Activated CD8-positive, alpha-beta memory T cell treated with anti-CD3 and anti-CD28 coated beads for 4 hours (primary cell): ENCODE results near the gene SNX12.
A peak's percentile ranks its signal among the peaks of the same experiment; 100 is the strongest.

Experiments
- DNase-seq, 2 donors: peaks; one replicate each; pipeline ENCODE4 v3.0.0-alpha.2; 2020; ENCODE audit warnings: low read depth in 2 of 2

The SNX12 gene

DNA sequence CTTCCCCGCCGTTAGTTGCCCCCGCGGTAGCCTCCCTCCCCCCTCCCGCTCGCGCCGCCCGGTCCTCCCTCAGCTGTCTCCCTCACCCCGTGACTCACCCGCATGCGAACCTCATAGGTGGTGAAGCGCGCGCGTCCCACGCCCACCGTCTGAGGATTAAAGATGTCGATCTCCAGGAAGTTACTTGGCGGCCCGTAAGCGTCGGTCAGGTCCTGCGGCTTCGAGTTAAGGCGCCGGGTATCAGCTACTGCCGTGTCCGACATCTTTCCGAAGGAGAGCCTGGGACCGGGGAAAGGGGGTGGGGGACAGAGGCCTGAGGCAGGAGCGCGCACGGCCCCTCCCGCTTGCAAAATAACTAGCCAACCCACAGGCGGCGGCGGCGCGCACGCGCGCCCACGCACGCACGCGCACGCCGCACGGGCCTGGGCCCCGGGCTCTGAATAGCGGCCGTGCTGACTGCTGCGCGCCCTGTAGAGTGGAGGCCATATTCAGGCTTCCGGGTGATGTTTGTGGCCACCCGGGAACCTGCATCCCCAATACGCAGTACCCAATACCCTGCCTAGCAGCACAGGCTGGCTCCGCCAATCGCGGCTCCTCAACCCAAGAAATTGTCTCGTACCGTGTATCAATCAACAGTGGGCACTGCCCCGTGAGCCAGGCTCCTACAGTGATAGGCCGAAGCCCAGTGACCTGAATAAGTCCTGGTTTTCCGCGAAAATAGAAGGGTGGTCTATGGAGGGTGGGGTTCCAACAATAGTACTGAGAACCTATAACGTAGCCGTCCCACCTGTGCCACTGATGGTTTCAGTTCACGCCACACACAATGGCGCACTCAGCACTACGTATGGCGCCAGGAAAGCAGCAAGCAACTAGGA is at the start of gene SNX12:
SNX12 (minus strand) TSS at position 291 of the 875 bp plus-strand sequence; CDS start at position 263, 28 bp downstream.
- peak; percentile 68 to 81 for DNase-seq

DNA sequence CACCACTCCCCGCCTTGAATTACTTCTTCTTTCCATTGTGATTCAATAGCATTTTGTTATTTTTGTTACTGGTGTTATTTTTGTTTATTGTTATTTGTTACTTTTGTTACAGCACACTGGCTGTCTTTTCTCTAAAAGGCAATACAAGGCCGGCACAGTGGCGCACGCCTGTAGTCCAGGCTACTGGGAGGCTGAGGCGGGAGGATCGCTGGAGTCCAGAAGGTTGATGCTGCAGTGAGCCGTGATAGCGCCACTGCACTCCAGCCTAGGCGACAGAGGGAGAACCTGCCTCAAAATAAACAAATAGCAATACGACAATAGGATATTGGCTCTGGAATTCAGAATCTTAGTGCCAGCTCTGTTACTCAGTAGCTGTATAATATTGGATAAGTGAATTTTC is 49.2 kb upstream of the SNX12 start:
- no peak for DNase-seq

DNA sequence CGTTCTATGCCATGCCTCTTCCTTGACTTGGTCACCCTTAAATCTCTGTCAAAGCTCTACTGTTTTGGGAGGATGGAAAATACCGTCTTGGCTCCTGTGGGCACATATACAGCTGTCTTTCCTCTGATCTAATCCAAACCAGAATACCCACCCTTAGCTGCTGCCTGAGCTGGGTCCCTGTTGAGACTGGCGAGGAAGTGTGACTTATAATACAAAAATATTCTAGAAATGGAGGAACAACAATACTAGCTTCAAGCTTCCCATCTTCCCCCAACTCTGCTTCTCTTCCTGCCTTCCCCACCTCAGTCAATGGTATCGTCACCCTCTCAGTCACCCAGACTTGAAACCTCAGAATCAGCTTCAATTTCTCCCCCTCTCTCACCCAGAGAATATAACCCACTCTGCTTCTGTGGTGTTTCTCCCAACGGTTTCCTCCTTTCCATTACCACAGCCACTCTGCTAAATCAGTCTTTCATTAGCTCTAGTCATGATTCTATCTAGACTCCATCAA is 43.8 kb upstream of the SNX12 start:
- no peak for DNase-seq

DNA sequence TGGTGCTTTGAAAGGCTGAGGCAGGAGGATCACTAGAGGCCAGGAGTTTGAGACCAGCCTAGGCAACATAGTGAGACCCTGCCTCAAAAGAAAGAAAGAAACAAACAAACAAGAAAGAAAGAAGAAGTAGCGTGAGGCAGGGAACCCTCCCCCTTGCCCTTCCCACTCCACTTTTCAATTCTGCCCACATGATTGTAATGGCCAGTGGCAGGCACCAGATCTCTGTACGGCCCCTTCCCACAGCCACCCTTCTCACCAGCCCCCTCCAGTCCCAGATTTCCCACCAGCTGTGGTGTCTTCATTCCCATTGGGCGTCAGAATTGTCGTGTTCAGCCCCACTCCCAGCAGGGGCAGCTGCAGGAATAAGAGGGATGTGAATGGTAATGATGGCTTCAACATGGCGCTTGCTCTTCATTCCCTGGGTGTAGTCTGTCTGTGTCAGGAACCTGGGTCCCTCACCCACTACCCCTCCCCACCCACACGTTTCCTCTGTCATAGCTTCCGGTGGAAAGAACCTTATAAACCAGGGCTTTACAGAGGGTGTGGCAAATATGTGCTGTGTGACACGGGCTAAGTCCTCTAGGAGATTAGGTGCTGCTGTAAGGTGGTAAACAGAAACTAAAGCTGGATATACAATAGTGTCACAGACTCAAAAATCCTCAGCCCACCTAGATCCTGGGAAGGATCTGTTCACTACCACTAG is 43.2 kb upstream of the SNX12 start, which contains the start of gene IL2RG:
IL2RG (minus strand) TSS at position 437 of the 703 bp plus-strand sequence; CDS start at position 399, 38 bp downstream.
- peak; percentile 66 to 72 for DNase-seq

DNA sequence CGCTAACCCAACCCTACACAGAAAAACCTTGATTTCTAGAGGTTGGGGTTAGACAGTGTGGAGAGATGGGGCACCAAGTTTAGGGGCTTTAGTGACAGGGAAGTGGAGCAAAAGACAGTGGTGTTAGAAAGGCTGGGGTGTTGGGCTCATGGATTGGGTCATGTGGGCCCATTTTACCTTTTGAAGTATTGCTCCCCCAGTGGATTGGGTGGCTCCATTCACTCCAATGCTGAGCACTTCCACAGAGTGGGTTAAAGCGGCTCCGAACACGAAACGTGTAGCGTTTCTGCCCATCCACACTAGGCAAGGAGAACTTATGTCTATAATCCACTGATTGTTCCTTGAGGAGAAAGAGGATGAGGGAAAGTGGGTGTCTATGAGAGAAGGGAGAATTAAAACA is 40.9 kb upstream of the SNX12 start:
- DNase-seq: no peak

DNA sequence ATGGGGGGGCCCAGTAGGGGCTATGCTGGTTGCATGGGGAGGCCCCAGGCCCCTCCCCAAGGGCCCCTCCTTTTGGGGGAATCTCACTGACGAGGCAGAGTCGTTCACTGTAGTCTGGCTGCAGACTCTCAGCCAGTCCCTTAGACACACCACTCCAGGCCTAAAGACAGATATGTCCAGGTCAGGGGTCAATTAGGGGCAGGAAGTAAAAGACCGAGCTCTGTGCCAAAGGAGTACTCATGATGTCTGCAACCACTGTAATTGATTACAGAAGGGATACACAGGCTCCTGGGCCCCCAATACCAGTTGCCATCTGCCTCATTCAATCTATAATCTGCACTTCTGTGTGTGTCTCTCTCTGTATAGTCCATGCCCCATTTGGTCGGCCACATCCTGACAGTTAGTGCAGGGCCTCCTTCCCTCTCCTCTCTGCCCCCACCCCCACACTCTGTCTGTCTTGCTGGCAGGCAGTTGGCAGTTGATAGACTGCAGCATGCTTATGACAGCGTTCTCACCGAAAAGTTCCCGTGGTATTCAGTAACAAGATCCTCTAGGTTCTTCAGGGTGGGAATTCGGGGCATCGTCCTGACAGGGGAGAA is 39.7 kb upstream of the SNX12 start:
- no peak for DNase-seq

DNA sequence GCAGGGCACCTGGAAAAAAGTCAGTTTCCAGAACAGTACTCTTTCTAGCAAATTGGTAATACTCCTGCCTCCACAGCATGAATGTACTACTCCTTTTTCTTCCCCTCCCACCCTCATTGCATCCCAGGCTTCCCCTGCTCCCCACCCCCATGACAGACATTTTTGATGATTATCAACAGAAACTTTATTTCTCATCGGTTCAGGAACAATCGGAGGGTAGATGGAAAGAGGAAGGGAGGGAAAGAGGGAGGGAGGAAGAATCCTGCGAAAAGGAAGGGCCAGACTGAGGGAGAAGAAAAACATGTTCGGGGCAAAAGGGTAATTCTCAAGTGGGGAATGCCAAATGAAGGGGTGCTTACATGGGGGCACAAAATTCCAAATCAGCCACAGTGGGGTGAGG is 39.1 kb upstream of the SNX12 start:
- DNase-seq: no peak

DNA sequence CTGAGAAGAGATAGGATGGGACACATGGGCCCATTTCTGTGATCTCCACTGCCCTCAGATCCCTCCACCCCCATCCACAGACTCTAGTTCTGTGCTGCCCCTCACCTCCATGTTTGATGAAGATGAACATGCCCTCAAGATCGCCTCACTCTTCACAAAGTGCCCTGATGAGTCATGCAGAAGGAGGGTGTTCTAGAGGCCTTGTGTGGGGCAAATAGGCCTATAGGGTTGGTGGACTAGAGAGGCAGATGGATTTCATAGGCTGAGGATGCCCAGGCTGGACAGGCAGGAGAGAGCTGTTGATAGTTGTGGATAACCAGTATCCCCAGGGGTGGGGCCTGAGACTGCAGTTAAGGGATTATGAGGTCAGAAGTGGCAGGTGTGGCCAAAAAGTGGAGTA is 38.3 kb upstream of the SNX12 start, which contains the start of gene CXorf65:
CXorf65 (minus strand) TSS at position 314 of the 400 bp plus-strand sequence; CDS start at position 130, 184 bp downstream.
- DNase-seq: no peak

DNA sequence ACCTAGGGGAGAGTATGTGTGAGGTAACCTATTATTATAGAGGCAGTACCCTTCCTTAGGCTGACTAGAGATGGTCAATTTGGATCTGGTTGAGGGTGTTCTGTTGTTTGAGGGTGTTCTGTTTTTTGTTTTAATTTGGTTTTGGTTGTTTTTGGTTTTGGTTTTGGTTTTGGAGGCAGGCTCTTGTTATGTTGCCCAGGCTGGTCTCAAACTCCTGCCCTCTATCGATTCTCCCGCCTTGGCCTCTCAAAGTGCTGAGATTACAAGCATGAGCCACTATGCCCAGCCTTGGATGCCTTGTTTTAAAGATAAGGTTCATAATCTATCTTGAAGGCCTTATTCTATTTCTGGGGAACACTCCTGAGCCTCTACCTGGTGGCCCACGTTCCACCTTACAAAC is 37.5 kb upstream of the SNX12 start:
- no peak for DNase-seq

DNA sequence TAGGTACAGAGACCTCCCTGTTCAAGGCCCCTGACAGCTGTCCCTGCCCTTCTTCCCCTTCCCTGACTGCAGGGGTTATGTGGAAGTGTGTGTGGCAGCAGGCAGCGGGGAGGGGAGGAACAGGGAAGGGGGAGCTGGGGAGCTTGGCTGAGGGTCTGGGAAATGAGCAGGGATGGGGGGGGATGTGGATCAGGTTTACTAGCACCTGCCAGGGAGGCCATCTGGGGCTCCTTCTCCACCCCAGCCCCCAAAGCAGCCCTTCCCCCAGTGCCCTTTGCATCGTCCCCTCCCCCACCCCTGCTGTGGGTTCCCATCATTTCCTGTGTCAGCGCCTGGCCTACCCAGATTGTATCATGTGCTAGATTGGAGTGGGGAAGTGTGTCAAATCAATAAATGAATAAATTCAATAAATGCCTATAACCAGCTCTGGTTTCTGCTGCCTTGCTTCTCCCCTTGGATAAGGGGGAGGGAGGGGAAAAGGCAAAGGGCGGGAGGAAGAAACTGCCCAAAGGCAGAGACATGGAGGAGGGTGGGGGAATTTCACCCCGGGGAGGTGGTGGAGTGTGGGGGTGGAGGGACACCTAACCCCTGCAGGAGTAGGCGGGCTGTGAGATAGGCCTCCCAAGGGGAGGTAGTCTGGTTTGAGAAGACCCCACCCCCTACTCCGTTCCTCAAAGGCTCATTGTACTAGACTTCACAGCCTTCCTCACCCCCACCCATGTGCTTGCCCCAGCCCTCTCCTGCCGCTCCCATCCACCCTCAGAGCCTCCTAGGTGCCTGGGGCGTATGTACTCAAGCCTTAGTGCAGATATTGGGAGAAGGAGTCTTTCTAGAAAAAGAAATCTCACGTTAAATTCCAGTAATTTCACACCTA is 35.2 kb upstream of the SNX12 start:
- peak in 1 of 2 donors; percentile 25 for DNase-seq

DNA sequence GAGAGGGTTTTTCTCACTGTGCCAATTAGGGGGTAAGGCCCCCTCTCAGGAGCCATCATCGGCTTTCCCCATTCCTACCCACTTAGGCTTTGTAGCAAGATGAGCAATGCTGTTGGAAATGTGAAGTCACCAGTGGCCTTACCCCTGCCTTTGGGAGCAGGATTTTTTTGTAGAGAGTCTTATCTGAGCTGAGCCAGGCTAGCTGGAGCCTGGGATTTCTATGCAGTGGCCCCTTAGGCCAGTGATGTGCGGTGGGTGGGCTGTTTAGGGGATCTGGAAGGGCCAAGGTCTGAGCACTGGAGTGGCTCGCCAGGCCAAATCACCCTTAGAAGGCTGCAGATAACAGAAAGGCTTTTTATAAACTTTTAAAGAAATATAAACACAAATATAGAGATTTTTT is 34.2 kb upstream of the SNX12 start:
- DNase-seq: no peak

DNA sequence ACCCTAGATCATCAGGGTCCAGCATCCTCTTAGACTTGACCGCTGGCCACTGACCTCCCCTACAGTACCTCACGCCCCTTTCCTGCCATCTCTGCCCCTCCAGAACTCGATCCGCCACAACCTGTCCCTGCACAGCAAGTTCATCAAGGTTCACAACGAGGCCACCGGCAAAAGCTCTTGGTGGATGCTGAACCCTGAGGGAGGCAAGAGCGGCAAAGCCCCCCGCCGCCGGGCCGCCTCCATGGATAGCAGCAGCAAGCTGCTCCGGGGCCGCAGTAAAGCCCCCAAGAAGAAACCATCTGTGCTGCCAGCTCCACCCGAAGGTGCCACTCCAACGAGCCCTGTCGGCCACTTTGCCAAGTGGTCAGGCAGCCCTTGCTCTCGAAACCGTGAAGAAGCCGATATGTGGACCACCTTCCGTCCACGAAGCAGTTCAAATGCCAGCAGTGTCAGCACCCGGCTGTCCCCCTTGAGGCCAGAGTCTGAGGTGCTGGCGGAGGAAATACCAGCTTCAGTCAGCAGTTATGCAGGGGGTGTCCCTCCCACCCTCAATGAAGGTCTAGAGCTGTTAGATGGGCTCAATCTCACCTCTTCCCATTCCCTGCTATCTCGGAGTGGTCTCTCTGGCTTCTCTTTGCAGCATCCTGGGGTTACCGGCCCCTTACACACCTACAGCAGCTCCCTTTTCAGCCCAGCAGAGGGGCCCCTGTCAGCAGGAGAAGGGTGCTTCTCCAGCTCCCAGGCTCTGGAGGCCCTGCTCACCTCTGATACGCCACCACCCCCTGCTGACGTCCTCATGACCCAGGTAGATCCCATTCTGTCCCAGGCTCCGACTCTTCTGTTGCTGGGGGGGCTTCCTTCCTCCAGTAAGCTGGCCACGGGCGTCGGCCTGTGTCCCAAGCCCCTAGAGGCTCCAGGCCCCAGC is 32.7 kb upstream of the SNX12 start:
- no peak for DNase-seq

DNA sequence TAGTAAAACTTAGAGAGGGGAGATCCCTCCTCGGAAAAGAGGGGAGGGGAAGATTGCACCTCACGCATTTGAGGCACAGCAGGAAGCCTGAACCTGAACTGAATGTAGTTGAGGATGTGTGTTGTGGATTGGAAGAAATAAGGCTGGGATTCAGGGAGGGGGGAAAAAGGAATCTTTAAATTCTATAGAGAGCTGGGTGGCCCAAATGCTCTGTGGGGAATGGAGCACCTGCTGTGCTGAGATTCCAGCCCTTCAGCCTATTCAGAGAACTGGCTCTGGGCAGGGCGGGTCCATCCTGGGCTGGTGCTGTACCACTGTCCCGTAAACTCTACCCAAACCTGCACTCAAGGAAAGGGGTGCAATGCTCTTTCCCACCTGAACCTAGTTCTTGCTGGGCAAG is 31.6 kb upstream of the SNX12 start:
- DNase-seq: no peak

DNA sequence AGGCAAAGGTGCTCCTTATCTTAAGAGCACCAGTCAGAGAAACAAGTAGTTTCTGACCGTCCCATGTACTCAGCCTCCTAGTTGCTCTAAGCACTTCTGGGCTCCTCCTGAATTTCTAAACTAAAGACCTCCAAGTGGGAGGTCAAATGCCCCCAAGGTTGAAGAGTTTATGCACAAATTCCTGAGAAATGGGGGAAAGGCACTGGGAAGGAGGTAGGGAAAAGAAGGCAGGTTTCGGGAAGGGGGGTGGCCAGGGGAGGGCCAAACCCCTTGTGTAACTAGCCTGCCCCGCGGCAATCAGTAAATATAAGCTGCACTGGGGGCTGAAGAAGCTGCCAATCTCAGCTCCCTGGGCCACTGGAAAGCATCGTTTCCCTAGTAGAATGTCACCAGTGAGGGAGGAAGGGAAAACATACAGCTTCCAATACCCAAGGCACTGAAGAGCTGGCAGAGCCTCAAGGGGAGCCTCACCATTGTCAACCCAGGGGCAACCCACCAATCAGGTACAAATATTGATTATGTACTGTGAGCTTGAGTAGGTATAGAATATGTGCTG is 30.9 kb upstream of the SNX12 start:
- DNase-seq: no peak

DNA sequence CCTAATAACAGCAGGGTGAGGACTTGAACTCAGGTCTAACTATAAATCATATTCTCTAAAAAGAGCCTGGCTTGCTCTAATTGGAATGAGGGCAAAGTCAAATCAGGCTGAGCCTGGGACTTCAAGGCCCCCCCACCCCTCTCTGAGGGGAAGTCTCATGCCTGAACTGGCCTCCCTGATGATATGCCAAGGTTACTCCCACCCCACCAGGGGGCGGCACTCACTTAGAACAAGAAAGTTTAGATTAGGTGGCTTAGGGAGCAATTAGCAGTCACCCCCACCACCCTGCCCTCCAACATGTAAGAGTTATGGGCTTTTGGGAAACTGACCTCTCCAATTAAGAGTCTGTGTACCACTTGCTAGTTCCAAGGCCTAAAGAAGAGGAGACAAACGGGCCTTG is 30.2 kb upstream of the SNX12 start:
- peak; percentile 50 to 54 for DNase-seq

DNA sequence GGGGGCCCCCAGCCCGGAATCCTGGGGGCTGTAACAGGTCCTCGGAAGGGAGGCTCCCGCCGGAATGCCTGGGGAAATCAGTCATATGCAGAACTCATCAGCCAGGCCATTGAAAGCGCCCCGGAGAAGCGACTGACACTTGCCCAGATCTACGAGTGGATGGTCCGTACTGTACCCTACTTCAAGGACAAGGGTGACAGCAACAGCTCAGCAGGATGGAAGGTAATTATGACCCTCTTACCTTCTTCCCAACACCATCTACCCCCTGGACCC is 28.6 kb upstream of the SNX12 start:
- no peak for DNase-seq

DNA sequence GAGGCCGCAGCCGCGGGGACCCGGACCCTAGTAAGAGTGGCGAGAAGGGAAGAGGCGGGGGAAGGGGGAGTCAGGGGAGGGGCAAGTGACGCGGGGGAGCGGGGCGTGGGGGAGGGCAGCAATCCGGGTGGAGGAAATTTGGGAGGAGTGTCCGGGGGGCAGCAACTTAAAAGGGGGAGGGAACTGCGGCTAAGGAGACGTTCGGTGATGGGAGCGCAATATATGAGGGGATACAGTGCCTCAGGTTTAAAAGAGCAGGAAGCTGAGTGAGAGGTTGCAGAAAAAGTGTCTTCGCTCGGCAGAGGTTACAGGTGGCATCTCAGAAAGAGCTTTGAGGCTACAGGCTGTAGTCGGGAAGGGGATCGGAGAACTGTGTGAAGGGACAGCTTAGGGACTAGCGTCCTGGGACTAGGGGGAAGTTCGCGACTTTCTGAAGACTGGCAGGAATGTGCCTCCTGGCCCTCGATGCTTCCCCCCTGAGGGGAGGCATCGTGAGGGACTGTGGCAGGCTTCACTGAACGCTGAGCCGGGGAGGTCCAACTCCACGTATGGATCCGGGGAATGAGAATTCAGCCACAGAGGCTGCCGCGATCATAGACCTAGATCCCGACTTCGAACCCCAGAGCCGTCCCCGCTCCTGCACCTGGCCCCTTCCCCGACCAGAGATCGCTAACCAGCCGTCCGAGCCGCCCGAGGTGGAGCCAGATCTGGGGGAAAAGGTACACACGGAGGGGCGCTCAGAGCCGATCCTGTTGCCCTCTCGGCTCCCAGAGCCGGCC is 28.0 kb upstream of the SNX12 start:
- peak in 1 of 2 donors; percentile 15 for DNase-seq

DNA sequence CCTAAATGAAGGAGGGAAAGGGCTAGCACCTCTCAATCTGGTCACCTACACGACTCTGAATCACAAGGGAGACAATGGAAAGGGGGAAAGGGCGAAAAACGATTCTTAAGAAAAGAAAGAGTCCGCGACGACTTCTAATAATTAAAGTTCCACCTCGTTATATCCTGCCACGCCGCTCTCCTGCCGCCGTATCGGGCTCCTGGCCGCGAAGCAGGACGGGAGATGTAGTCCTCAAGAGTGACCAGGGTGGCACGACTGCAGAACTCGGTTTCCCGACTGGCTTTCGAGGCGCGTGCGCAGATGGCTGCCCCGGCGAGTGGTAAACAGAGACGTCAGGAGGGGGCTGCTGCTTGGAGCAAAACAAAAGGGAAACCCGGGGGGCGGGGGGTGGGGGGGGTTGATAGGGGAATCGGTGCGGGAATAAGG is 27.4 kb upstream of the SNX12 start, which contains the start of gene FOXO4:
FOXO4 (plus strand) TSS at position 297 of the 426 bp plus-strand sequence. CDS start 678 bp downstream, outside the sequence.
- DNase-seq: peak; percentile 71 to 82

DNA sequence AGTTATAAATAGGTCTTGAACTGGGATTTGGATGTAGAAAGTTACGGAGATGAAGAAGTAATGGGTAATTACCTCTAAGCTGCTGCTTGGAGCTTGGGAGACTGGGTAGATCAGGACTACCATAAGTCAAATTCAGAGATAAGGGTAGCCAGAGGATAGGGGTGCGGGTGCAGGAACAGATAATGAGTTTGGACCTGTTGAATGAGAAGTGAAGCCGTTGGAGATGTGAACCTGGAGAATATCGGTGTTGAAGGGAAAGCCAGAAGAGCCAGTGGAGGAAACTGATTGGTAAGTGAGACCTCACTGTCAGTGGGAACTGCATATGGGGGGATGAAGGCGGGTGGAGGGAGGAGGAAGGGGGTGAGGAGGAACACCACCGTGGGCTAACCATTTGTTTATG is 26.9 kb upstream of the SNX12 start:
- no peak for DNase-seq
